ENCODE measurements around the gene RAB31. TPM values are rescaled to one million over a fixed set of nuclear protein-coding genes. Genes with fewer than 3 reads are reported as not detected.
A peak's percentile ranks its signal among the peaks of the same experiment; 100 is the strongest.

Gene RAB31
- total and polyA plus RNA-seq, 2 of the 13 experiments (the other 11 are each of a cell fraction or from before 2014, with no cell fraction given) = 1.1 to 1.7 TPM

DNA sequence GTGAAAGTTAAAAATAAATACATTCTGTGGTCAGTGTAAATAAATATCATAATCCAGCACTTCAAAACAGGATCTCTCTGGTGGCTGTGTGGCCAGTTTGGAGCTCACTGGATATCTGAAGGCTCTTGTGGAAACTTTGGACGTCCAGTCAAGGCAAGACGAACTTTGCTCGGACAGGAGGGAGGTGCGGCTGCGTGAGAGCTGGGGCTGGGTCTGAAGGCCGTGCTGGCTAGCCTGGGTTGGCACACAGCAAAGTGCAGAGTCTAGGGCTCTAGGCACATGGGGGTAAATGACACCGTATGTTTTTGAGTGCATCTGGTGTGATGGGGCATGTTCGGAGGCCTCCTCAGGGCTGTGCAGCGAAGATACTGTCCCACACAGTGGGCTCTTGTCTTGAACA lies 98.8 kb downstream of the RAB31 start (continued):
- TF ChIP-seq, protein P1, sequence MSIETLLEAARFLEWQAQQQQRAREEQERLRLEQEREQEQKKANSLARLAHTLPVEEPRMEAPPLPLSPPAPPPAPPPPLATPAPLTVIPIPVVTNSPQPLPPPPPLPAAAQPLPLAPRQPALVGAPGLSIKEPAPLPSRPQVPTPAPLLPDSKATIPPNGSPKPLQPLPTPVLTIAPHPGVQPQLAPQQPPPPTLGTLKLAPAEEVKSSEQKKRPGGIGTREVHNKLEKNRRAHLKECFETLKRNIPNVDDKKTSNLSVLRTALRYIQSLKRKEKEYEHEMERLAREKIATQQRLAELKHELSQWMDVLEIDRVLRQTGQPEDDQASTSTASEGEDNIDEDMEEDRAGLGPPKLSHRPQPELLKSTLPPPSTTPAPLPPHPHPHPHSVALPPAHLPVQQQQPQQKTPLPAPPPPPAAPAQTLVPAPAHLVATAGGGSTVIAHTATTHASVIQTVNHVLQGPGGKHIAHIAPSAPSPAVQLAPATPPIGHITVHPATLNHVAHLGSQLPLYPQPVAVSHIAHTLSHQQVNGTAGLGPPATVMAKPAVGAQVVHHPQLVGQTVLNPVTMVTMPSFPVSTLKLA (IDR thresholded peaks at IDR 0.05) = no peak
- TF ChIP-seq THAP11 (CRISPR knock-in tag; IDR thresholded peaks at IDR 0.05) (peak; percentile 39; the same call in 1 of the 2 replicates), MTA3 (CRISPR knock-in tag; IDR thresholded peaks at IDR 0.05) (no peak), ZNF562 (CRISPR knock-in tag; IDR thresholded peaks at IDR 0.05; ENCODE audit: borderline replicate concordance) (no peak), ZFAT (CRISPR knock-in tag; conservative IDR thresholded peaks at IDR 0.05) (no peak), HOXA3 (CRISPR knock-in tag; IDR thresholded peaks at IDR 0.05) (peak; percentile 62), ESRRA (CRISPR knock-in tag; IDR thresholded peaks at IDR 0.05; ENCODE audit: low read depth) (peak; percentile 81; the same call in 1 of the 2 replicates), CREB1 (IDR thresholded peaks at IDR 0.05) (no peak), CREB1 (CRISPR knock-in tag; IDR thresholded peaks at IDR 0.05) (no peak), ZNF235 (CRISPR knock-in tag; IDR thresholded peaks at IDR 0.05; ENCODE audit: borderline replicate concordance) (no peak), NCOR1 (IDR thresholded peaks at IDR 0.05; ENCODE audit: borderline replicate concordance, low read length) (peak; percentile 83), ZNF292 (CRISPR knock-in tag; IDR thresholded peaks at IDR 0.05; ENCODE audit: borderline replicate concordance, low read depth) (peak; percentile 93; the same call in 1 of the 2 replicates), SSRP1 (CRISPR knock-in tag; IDR thresholded peaks at IDR 0.05) (no peak), PLRG1 (conservative IDR thresholded peaks at IDR 0.05) (no peak), REL (CRISPR knock-in tag; conservative IDR thresholded peaks at IDR 0.05) (no peak), RXRB (CRISPR knock-in tag; IDR thresholded peaks at IDR 0.05; ENCODE audit: borderline replicate concordance) (0 out of 2 replicates have a peak, but pooled peaks have one; percentile 20), ZNF232 (CRISPR knock-in tag; IDR thresholded peaks at IDR 0.05; ENCODE audit: borderline replicate concordance) (peak; percentile 39; the same call in 1 of the 2 replicates), HNF4A (CRISPR knock-in tag; IDR thresholded peaks at IDR 0.05) (peak; percentile 96), ZC3H4 (CRISPR knock-in tag; IDR thresholded peaks at IDR 0.05; ENCODE audit: borderline replicate concordance) (no peak), ZNF530 (CRISPR knock-in tag; IDR thresholded peaks at IDR 0.05; ENCODE audit: low read depth) (no peak), REXO4 (CRISPR knock-in tag; IDR thresholded peaks at IDR 0.05; ENCODE audit: borderline replicate concordance) (no peak), ZFP62 (CRISPR knock-in tag; IDR thresholded peaks at IDR 0.05) (no peak), ZNF101 (CRISPR knock-in tag; IDR thresholded peaks at IDR 0.05; ENCODE audit: borderline replicate concordance, low read depth) (no peak), TAF15 (IDR thresholded peaks at IDR 0.05; ENCODE audit: low read depth, low read length, poor library complexity, severe bottlenecking) (no peak), PCBP2 (optimal IDR thresholded peaks at IDR 0.05; ENCODE audit: low read depth, low read length, poor library complexity, severe bottlenecking) (no peak), GATAD1 (CRISPR knock-in tag; IDR thresholded peaks at IDR 0.05) (no peak), SIX1 (CRISPR knock-in tag; IDR thresholded peaks at IDR 0.05; ENCODE audit: borderline replicate concordance) (no peak), ZNF570 (CRISPR knock-in tag; IDR thresholded peaks at IDR 0.05; ENCODE audit: borderline replicate concordance) (no peak), ZNF747 (CRISPR knock-in tag; IDR thresholded peaks at IDR 0.05; ENCODE audit: borderline replicate concordance) (no peak)
- TF ChIP-seq, protein P2, sequence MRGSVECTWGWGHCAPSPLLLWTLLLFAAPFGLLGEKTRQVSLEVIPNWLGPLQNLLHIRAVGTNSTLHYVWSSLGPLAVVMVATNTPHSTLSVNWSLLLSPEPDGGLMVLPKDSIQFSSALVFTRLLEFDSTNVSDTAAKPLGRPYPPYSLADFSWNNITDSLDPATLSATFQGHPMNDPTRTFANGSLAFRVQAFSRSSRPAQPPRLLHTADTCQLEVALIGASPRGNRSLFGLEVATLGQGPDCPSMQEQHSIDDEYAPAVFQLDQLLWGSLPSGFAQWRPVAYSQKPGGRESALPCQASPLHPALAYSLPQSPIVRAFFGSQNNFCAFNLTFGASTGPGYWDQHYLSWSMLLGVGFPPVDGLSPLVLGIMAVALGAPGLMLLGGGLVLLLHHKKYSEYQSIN (CRISPR knock-in tag; IDR thresholded peaks at IDR 0.05; ENCODE audit: borderline replicate concordance) = no peak
